Breast epithelium (tissue), 3 donors: Measurements from ENCODE around the gene PRODH2.

Source experiments
- CTCF ChIP-seq, 3 donors: fragments of 450-650 bp; IDR thresholded peaks; one replicate each; pipeline ENCODE4 v1.5.1; 2016 to 2017; ENCODE audit warnings: antibody characterized with exemption in 3 of 3, mild to moderate bottlenecking in 3 of 3, moderate library complexity in 3 of 3
- POLR2A ChIP-seq: fragments of 450-650 bp; IDR thresholded peaks from one replicate; pipeline ENCODE4 v1.6.1; 2016; ENCODE audit warnings: antibody characterized with exemption, mild to moderate bottlenecking, moderate library complexity
- POLR2AphosphoS5 ChIP-seq, 3 donors: sonication (generic); formaldehyde crosslinking; IDR thresholded peaks; one replicate each; pipeline ENCODE4 v1.6.1; 2017; ENCODE audit warnings: antibody characterized with exemption in 3 of 3

DNA sequence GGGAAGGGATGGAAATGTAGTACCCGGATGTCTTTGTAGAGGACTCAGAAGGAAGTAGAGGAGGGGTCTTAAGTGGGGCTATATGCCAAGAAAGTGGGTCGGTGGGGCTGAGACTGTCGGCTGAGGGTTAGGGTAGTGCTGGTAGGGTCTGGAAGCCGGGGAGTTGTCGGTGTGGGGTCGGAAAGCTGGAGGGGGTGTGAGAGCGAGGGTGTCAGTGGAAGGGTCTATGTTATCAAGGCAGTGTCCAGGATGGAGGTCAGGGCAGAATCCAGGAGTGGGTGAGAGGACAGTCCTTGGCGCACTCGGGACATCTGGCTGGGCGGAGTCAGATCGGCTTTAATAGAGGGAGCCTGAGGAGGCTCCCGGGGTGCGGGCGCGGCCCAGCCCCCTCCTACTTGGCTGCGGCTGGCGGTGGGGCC is 57.5 kb downstream of the PRODH2 start:
- TF ChIP-seq CTCF (IDR thresholded peaks at IDR 0.05): no peak
- no peak for TF ChIP-seq POLR2AphosphoS5 (IDR thresholded peaks at IDR 0.05)
- TF ChIP-seq POLR2A: no peak
